IMR-90 (cell line): ENCODE measurements around the gene SYNJ2BP. TPM values are rescaled to one million over a fixed set of nuclear protein-coding genes. Genes with fewer than 3 reads are reported as not detected.

ENCODE experiments used
- ATAC-seq: fragments of 200-7000 bp; cut with Tn5 transposase; 2 replicates; pipeline ENCODE4 v1.9.1; 2020; ENCODE audit warnings: low read depth, mild to moderate bottlenecking, moderate library complexity
- BruUV-seq: library from RNA; stranded (reverse); fragments of 400-500 nt; replicated peaks from 2 replicates; lab custom pipeline; 2021; lab: Mats Ljungman, UMichigan
- CTCF ChIA-PET: fragments of 300-600 bp; formaldehyde crosslinking; extraction: SDS; loops from one replicate; lab custom pipeline; 2021; ENCODE audit warnings: antibody characterized with exemption; lab: Yijun Ruan, JAX
- POLR2A ChIA-PET: fragments of 300-600 bp; sonication (Branson Sonifier 250); formaldehyde crosslinking; loops from one replicate; lab custom pipeline; 2022; ENCODE audit warnings: antibody characterized with exemption; ENCODE audit not compliant: unreplicated experiment; lab: Charles Lee
- DNase-seq: peaks from one replicate; pipeline ENCODE4 v3.0.0; 2013
- H2AFZ ChIP-seq: replicated peaks from 2 replicates; pipeline ENCODE3; 2013; ENCODE audit warnings: low read length, mild to moderate bottlenecking; ENCODE audit not compliant: poor library complexity
- H2AK5ac ChIP-seq: 2 replicates; pipeline ENCODE4 v1.6.1; 2013; ENCODE audit warnings: low read depth, low read length, inconsistent platforms
- H2AK9ac ChIP-seq: replicated peaks from 2 replicates; pipeline ENCODE3; 2013; ENCODE audit warnings: mild to moderate bottlenecking, low read depth, low read length, moderate library complexity; ENCODE audit not compliant: poor library complexity
- H2BK120ac ChIP-seq: 2 replicates; pipeline ENCODE4 v1.6.1; 2013; ENCODE audit warnings: low read depth, low read length, inconsistent platforms
- H2BK15ac ChIP-seq: 3 replicates; pipeline ENCODE4 v1.6.1; 2013; ENCODE audit warnings: low read depth, low read length, inconsistent platforms
- H2BK20ac ChIP-seq: 2 replicates; pipeline ENCODE4 v1.6.1; 2013; ENCODE audit warnings: low read depth, mild to moderate bottlenecking, inconsistent platforms, low read length, moderate library complexity
- H2BK5ac ChIP-seq: 2 replicates; pipeline ENCODE4 v1.6.1; 2013; ENCODE audit warnings: mild to moderate bottlenecking, low read depth, low read length, inconsistent platforms; ENCODE audit not compliant: poor library complexity, severe bottlenecking
- H3K14ac ChIP-seq: replicated peaks from 2 replicates; pipeline ENCODE4 v1.6.1; 2013; ENCODE audit warnings: low read depth, low read length, inconsistent platforms
- H3K18ac ChIP-seq: 2 replicates; pipeline ENCODE4 v1.6.1; 2013; ENCODE audit warnings: low read depth, low read length, control low read depth
- H3K23ac ChIP-seq: 2 replicates; pipeline ENCODE4 v1.6.1; 2013; ENCODE audit warnings: low read depth, low read length, inconsistent platforms
- H3K27ac ChIP-seq: 2 replicates; pipeline ENCODE4 v1.5.1; 2013; ENCODE audit warnings: mild to moderate bottlenecking, control low read depth, low read length; ENCODE audit not compliant: insufficient read depth
- H3K27me3 ChIP-seq: 2 replicates; pipeline ENCODE4 v1.6.1; 2013; ENCODE audit warnings: low read length; ENCODE audit not compliant: control insufficient read depth, insufficient read depth
- H3K36me3 ChIP-seq: 2 replicates; pipeline ENCODE4 v1.6.1; 2013; ENCODE audit warnings: low read length, mixed read lengths; ENCODE audit not compliant: control insufficient read depth, insufficient read depth
- H3K4ac ChIP-seq: 2 replicates; pipeline ENCODE4 v1.6.1; 2013; ENCODE audit warnings: low read depth, low read length, inconsistent platforms
- H3K4me1 ChIP-seq: 2 replicates; pipeline ENCODE4 v1.6.1; 2013; ENCODE audit warnings: low read length, mixed read lengths; ENCODE audit not compliant: control insufficient read depth, insufficient read depth
- H3K4me2 ChIP-seq: 2 replicates; pipeline ENCODE4 v1.6.1; 2013; ENCODE audit warnings: low read depth, mild to moderate bottlenecking, control low read depth, low read length, moderate library complexity
- H3K4me3 ChIP-seq: 2 replicates; pipeline ENCODE4 v1.5.1; 2013; ENCODE audit warnings: low read depth, mild to moderate bottlenecking, control low read depth, low read length, moderate library complexity; ENCODE audit not compliant: insufficient read depth
- H3K56ac ChIP-seq: 2 replicates; pipeline ENCODE4 v1.6.1; 2013; ENCODE audit warnings: low read length, inconsistent platforms; ENCODE audit not compliant: insufficient read depth; ENCODE audit errors: extremely low read depth
- H3K79me1 ChIP-seq, 2 experiments: 2 replicates each; pipeline ENCODE4 v1.6.1; 2013; ENCODE audit warnings: low read length in 2 of 2, inconsistent platforms in 1 of 2, low read depth in 1 of 2
- H3K9ac ChIP-seq: 2 replicates; pipeline ENCODE4 v1.6.1; 2013; ENCODE audit warnings: low read depth, low read length, control low read depth
- H3K9me1 ChIP-seq: 2 replicates; pipeline ENCODE4 v1.6.1; 2013; ENCODE audit warnings: low read length, inconsistent platforms; ENCODE audit not compliant: insufficient read depth
- H3K9me3 ChIP-seq: 2 replicates; pipeline ENCODE4 v1.6.1; 2013; ENCODE audit warnings: low read length; ENCODE audit not compliant: control insufficient read depth, insufficient read depth
- H4K20me1 ChIP-seq: 2 replicates; pipeline ENCODE4 v1.6.1; 2013; ENCODE audit warnings: low read length, inconsistent platforms; ENCODE audit not compliant: insufficient read depth
- H4K5ac ChIP-seq: 2 replicates; pipeline ENCODE4 v1.6.1; 2013; ENCODE audit warnings: mild to moderate bottlenecking, low read depth, low read length, control low read depth
- H4K8ac ChIP-seq, 2 experiments: 2 replicates each; pipeline ENCODE4 v1.6.1; 2013; ENCODE audit warnings: low read depth in 2 of 2, low read length in 2 of 2, control low read depth in 1 of 2, inconsistent platforms in 1 of 2
- H4K91ac ChIP-seq: 2 replicates; pipeline ENCODE4 v1.6.1; 2013; ENCODE audit warnings: low read depth, low read length, inconsistent platforms; ENCODE audit not compliant: insufficient read depth
- ELK1 ChIP-seq: fragments of 150-350 bp; IDR thresholded peaks from 2 replicates; pipeline ENCODE4 v1.6.1; 2016; ENCODE audit warnings: low read depth, mild to moderate bottlenecking, low read length, moderate library complexity, borderline replicate concordance
- RFX5 ChIP-seq: IDR thresholded peaks from 2 replicates; pipeline ENCODE4 v1.8.0; 2012; ENCODE audit warnings: low read depth, mild to moderate bottlenecking, low read length, moderate library complexity
- WGBS, 2 experiments: methylation state at CpG; one replicate each; pipeline versions ENCODE4 v1.1.5 to v1.1.7; 2013; ENCODE audit warnings: missing lambda C conversion rate in 2 of 2; ENCODE audit not compliant: insufficient read length in 1 of 2; ENCODE audit errors: extremely low coverage in 2 of 2; 5-methylcytosine and 5-hydroxymethylcytosine counted together
- dilution Hi-C: fragments of 300-500 bp; cut with HindIII; formaldehyde crosslinking; loops from one replicate; pipeline ENCODE4 v1.14.3; 2018; ENCODE audit warnings: low sequenced_read_pairs; ENCODE audit not compliant: unreplicated experiment
- in situ Hi-C: fragments of 300-500 bp; cut with MboI; formaldehyde crosslinking; loops from 3 replicates; pipeline ENCODE4 v1.14.3; 2019; ENCODE audit warnings: low sequenced_read_pairs, inconsistent platforms, mixed read lengths
- intact Hi-C: fragments of 100-400 bp; cut with micrococcal nuclease; formaldehyde crosslinking; loops from 2 replicates; pipeline ENCODE4 v1.10.0; 2022
- polyA plus RNA-seq, 3 experiments: library from polyadenylated mRNA; depleted of rRNA; stranded (reverse); fragments of >200 nt; gene quantifications; 2 replicates each; pipeline ENCODE4 v1.2.3, GENCODE V29; 2012; ENCODE audit warnings: low replicate concordance in 1 of 3
- total RNA-seq: library from RNA; depleted of rRNA; stranded (reverse); fragments of >200 nt; gene quantifications from 2 replicates; pipeline ENCODE4 v1.2.3, GENCODE V29; 2012

Gene SYNJ2BP
- total and polyA plus RNA-seq, 2 of the 4 experiments (the other 2 are of a cell fraction), result 10.0 to 25.5 TPM

DNA sequence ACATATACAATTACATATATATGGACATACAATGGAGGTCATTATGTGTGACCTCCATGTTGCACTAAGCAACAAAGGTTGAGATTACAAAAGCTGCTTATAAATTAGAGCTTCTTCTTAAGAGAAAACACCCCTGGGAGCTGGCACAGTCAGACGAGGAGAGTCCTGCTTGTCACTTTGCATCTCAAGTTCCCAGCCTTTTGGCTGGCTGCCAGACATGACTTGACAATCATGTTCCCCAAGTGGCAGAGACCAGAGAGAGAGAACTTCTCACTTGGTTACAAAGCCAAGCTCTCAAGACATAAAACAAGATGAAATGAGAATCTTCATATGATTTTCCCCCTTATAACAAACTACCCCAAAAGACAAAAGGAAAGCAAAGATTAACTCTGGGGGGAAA, 8.5 kb upstream of the SYNJ2BP start:
- Histone ChIP-seq H3K27ac (no peak overlapping the region), H2AK9ac (no peak overlapping the region), H2AK5ac (no peak overlapping the region), H3K4me2 (no peak overlapping the region), H3K56ac (no peak overlapping the region), H3K14ac (no peak overlapping the region), H3K4ac (no peak overlapping the region), H2BK120ac (no peak overlapping the region), H3K27me3 (no peaks in the 10 kb centered on the region), H3K23ac (no peak overlapping the region), H2BK15ac (no peak overlapping the region), H4K8ac (no peak overlapping the region), H2AFZ (no peak overlapping the region), H4K20me1 (no peaks in the 10 kb centered on the region), H3K36me3 (no peaks in the 10 kb centered on the region), H2BK20ac (no peak overlapping the region), H3K4me1 (no peaks in the 10 kb centered on the region), H3K9ac (no peak overlapping the region), H3K79me1 (no peaks in the 10 kb centered on the region), H3K9me3 (no peaks in the 10 kb centered on the region), H4K5ac (no peak overlapping the region), H2BK5ac (no peak overlapping the region), H3K9me1 (no peaks in the 10 kb centered on the region), H4K91ac (no peak overlapping the region), H3K18ac (no peak overlapping the region), H3K4me3 (no peak overlapping the region)
- dilution Hi-C loops (no loop called here), in situ Hi-C loops (no loop called here), intact Hi-C loops (no loop called here)
- CTCF ChIA-PET, result no interaction called here
- 60% methylated on average over 1 of the region's 1 CpG; no CpG with 5 or more reads in 1 of the 2 experiments for WGBS, 2 experiments
- no TSS peak for BruUV-seq
- no peak for TF ChIP-seq ELK1
- no peak for TF ChIP-seq RFX5
- ATAC-seq (no peak), DNase-seq (no peak)
- POLR2A ChIA-PET, result no interaction called here
